ENCODE data around the gene RTL1.
A peak's percentile ranks its signal among the peaks of the same experiment; 100 is the strongest.

Gene RTL1

DNA sequence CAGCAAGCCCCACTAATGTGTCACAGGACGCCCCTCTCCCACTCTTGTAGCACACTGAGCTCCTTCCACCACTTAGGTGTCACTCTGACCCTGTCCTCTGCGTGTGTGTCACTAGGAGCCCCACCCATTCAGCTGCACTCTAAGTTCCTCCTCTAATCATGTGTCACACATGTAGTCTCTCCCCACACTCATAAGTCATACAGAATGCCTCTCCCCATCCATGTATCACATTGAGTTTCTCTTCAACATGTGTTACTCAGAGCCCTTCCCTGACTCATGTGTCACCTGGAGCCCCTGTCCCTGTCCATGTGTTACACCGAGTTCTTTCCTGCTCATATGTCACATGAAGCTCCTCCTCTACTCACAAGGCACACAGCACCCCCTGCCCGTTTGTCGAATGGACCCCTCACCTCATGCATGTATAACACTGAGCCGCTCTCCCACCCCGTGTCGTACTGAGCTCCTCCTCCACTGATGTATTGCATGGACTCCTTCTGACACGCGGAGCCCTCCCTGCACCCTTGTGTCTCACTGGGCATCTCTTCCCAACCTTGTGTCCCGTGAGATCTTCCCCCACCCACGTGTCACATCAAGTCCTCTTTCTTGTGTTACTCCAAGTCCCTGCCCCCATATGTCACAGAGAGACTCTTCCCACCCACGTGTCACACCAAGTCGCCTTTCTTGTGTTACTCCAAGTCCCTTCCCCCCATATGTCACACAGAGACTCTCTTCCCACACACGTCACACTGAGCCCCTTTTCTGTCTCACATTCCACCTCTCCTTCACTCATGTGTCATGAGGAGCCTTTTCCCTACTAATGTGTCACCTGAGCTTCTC, 31.0 kb downstream of the RTL1 start:
- TF ChIP-seq FOXP2 (optimal IDR thresholded peaks at IDR 0.05; ENCODE audit: borderline replicate concordance, extremely low read depth, extremely low read length, insufficient read depth) (no peak), POLR2AphosphoS5 (IDR thresholded peaks at IDR 0.05; ENCODE audit: low read depth, low read length) (no peak), SIN3A (IDR thresholded peaks at IDR 0.05; ENCODE audit: borderline replicate concordance, insufficient read depth, low read length) (no peak)

DNA sequence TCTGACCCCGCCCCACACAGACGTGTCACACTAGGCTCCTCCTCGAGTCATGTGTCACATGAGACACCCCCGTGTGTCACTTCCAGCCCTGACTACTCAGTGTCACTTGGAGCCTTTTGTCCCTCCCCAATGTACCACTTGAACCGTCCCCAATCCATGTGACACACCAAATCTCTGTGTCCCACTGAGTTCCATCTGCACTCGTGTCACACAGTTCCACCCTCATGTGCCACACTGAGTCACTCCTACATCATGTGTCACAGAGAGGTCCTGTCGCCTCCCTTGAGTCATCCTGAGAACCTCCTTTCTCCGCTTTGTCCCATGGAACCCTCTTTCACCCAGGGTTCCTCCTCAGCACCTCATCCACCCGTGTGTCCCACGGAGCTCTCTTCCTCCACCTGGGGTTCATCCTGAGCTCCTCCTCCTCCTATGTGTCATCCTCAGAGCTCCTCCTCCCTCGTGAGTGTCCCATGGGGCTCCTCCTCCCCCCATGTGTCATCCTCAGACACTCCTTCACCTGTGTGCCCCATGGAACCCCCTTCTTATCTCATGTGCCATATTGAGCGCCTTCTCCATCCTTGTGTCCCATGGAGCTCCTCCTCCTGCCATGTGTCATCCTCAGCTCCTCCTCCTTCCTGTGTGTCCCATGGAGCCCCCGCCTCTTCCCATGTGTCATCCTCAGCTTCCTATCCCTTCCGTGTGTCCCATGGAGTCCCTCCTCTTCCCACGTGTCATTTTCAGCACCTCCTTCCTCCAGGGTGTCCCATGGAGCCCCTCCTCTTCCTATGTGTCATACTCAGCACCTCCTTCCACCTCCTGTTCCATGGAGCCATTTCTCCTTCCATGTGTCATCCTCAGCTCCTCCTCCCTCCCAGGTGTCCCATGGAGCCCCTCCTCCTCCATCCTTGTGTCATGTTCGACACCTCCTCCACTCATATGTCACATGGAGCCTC, 32.0 kb downstream of the RTL1 start:
- TF ChIP-seq, protein P1, sequence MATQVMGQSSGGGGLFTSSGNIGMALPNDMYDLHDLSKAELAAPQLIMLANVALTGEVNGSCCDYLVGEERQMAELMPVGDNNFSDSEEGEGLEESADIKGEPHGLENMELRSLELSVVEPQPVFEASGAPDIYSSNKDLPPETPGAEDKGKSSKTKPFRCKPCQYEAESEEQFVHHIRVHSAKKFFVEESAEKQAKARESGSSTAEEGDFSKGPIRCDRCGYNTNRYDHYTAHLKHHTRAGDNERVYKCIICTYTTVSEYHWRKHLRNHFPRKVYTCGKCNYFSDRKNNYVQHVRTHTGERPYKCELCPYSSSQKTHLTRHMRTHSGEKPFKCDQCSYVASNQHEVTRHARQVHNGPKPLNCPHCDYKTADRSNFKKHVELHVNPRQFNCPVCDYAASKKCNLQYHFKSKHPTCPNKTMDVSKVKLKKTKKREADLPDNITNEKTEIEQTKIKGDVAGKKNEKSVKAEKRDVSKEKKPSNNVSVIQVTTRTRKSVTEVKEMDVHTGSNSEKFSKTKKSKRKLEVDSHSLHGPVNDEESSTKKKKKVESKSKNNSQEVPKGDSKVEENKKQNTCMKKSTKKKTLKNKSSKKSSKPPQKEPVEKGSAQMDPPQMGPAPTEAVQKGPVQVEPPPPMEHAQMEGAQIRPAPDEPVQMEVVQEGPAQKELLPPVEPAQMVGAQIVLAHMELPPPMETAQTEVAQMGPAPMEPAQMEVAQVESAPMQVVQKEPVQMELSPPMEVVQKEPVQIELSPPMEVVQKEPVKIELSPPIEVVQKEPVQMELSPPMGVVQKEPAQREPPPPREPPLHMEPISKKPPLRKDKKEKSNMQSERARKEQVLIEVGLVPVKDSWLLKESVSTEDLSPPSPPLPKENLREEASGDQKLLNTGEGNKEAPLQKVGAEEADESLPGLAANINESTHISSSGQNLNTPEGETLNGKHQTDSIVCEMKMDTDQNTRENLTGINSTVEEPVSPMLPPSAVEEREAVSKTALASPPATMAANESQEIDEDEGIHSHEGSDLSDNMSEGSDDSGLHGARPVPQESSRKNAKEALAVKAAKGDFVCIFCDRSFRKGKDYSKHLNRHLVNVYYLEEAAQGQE (IDR thresholded peaks at IDR 0.05; ENCODE audit: insufficient read depth in 1 of 2, low read depth in 2 of 2, low read length in 2 of 2): no peak
- peak; percentile 41 for TF ChIP-seq FOXP2 (optimal IDR thresholded peaks at IDR 0.05; ENCODE audit: borderline replicate concordance, extremely low read depth, extremely low read length, insufficient read depth)

DNA sequence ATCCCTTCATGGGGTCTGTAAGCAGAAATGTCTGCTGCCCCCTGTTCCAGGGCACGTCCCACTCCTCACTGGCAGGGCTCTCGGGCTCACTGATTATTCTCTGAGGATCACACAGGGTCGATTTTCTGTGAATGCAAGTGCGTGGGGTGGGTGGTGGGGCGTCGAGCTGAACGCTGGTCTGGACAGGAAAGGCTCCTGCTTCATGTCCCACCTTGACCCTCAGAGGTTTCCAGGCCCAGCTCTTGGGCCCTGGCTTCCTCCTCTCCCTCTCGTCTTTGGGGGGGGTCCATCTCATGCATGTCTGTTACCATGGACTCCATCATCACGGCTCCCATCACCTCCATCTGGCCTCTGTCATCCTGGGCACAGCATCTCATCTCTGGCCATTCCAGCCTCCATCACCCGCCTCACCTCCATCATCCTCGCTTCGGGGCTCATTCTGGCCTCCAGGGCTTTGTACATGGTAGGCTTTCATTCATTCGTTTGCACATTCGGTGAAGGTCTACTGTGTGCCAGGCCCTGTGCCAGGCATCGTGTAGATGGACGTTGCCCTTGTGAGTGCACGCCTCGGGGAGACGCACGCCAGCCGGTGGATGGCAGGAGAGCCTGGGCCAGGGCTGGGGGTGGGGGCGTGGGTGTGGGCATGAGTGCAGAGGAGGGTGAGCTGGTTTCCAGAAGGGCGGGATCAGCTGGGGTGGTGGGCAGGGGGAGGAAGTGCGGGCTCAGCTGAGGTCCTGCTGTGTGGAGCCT, 34.7 kb downstream of the RTL1 start:
- TF ChIP-seq TAF1 (IDR thresholded peaks at IDR 0.05; ENCODE audit: borderline replicate concordance, insufficient read depth, low read length) (no peak), FOXP2 (optimal IDR thresholded peaks at IDR 0.05; ENCODE audit: borderline replicate concordance, extremely low read depth, extremely low read length, insufficient read depth) (no peak), POLR2AphosphoS5 (IDR thresholded peaks at IDR 0.05; ENCODE audit: low read depth, low read length) (no peak), SIN3A (IDR thresholded peaks at IDR 0.05; ENCODE audit: borderline replicate concordance, insufficient read depth, low read length) (no peak)
- TF ChIP-seq, protein P1 (IDR thresholded peaks at IDR 0.05; ENCODE audit: insufficient read depth in 1 of 2, low read depth in 2 of 2, low read length in 2 of 2): no peak

DNA sequence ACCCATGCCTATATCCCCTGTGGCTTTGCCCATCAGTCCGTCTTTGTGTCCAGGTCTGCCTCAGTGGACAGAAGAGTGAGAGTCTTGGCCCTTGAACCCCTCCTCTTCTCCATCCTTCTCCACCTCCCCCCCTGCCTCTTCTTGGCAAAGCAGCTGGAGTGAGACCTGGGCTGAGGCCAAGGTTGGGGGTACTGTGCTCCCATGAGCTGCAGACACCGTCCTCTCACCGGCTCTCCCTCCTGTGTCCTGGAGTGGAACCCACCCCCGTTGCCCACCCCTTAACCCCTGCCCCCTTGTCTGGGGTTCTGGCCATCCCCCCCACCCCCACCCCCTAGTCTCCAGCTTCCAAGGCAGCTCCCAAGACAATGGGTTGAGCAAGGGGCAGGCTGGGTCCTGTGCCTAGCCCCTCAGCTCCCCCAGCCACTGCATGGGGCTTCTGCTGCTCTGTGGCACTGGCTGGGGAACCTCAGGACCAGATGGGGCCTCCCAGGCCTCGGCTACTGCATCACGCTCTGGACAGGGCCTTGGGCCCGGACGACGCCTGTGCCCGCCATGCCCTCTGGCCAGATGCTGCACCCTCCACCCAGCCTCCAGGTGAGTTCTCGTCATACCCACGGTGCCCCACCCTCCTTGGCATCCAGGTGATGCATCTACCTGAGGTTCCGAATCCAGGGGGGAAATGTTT, 35.7 kb downstream of the RTL1 start:
- TF ChIP-seq TAF1 (IDR thresholded peaks at IDR 0.05; ENCODE audit: borderline replicate concordance, insufficient read depth, low read length): no peak
- no peak for TF ChIP-seq FOXP2 (optimal IDR thresholded peaks at IDR 0.05; ENCODE audit: borderline replicate concordance, extremely low read depth, extremely low read length, insufficient read depth)
- TF ChIP-seq SIN3A (IDR thresholded peaks at IDR 0.05; ENCODE audit: borderline replicate concordance, insufficient read depth, low read length): no peak
- TF ChIP-seq POLR2AphosphoS5 (IDR thresholded peaks at IDR 0.05; ENCODE audit: low read depth, low read length): no peak
- TF ChIP-seq, protein P1 (IDR thresholded peaks at IDR 0.05; ENCODE audit: insufficient read depth in 1 of 2, low read depth in 2 of 2, low read length in 2 of 2): no peak
